ENCODE results near the gene HRCT1.
"Not testable (repeated sequence)": the region's sequence is repeated elsewhere in the genome, so short reads cannot be mapped to it uniquely, and the experiment has no call there.

HRCT1 gene

GRCh38 chr9:35897376-35898099, 8.5 kb upstream of the HRCT1 start:
- not testable (repeated sequence) for H3K9me3 ChIP-seq (replicated peaks; ENCODE audit: low read length)

GRCh38 chr9:35898337-35898736, 7.7 kb upstream of the HRCT1 start:
- Histone ChIP-seq H3K4me1 (ENCODE audit: control insufficient read depth, insufficient read depth, low read length) (no peaks in the 10 kb centered on the region), H3K9ac (ENCODE audit: low read depth, low read length) (no peak overlapping the region), H3K4me2 (ENCODE audit: low read length) (no peak overlapping the region), H3K9me3 (replicated peaks; ENCODE audit: low read length) (no peaks in the 10 kb centered on the region), H3K27me3 (ENCODE audit: control insufficient read depth, insufficient read depth, low read length) (peaks cover 9% of the 10 kb centered on the region), H3K36me3 (ENCODE audit: insufficient read depth, low read length) (no peaks in the 10 kb centered on the region), H3K4me3 (ENCODE audit: low read length) (no peak overlapping the region)

More at GRCh38 chr9:35897376-35898099, 8.5 kb upstream of the HRCT1 start:
- H3K27me3 ChIP-seq (ENCODE audit: control insufficient read depth, insufficient read depth, low read length): peaks cover 12% of the 10 kb centered on the region
- H3K36me3 ChIP-seq (ENCODE audit: insufficient read depth, low read length); H3K4me2 ChIP-seq (ENCODE audit: low read length); H3K4me1 ChIP-seq (ENCODE audit: control insufficient read depth, insufficient read depth, low read length); H3K4me3 ChIP-seq (ENCODE audit: low read length); H3K9ac ChIP-seq (ENCODE audit: low read depth, low read length): not testable (repeated sequence)

- H3K9me3 ChIP-seq (replicated peaks; ENCODE audit: low read length): no peaks in the 10 kb centered on the region
- peaks cover under 1% of the 10 kb centered on the region for H3K4me1 ChIP-seq (ENCODE audit: control insufficient read depth, insufficient read depth, low read length)
- no peak overlapping the region for H3K9ac ChIP-seq (ENCODE audit: low read depth, low read length)
- no peak overlapping the region for H3K4me3 ChIP-seq (ENCODE audit: low read length)
- H3K27me3 ChIP-seq (ENCODE audit: control insufficient read depth, insufficient read depth, low read length): peaks cover 3% of the 10 kb centered on the region
- H3K4me2 ChIP-seq (ENCODE audit: low read length): no peak overlapping the region
- no peaks in the 10 kb centered on the region for H3K36me3 ChIP-seq (ENCODE audit: insufficient read depth, low read length)
Observed at GRCh38 chr9:35899021-35899420, 7.0 kb upstream of the HRCT1 start.

- H3K27me3 ChIP-seq (ENCODE audit: control insufficient read depth, insufficient read depth, low read length): no peaks in the 10 kb centered on the region
- peaks cover 40% of the 10 kb centered on the region for H3K4me1 ChIP-seq (ENCODE audit: control insufficient read depth, insufficient read depth, low read length)
- no peaks in the 10 kb centered on the region for H3K36me3 ChIP-seq (ENCODE audit: insufficient read depth, low read length)
- H3K9me3 ChIP-seq (replicated peaks; ENCODE audit: low read length): no peaks in the 10 kb centered on the region
- H3K9ac ChIP-seq (ENCODE audit: low read depth, low read length): no peak overlapping the region
- H3K4me2 ChIP-seq (ENCODE audit: low read length): no peak overlapping the region
- no peak overlapping the region for H3K4me3 ChIP-seq (ENCODE audit: low read length)
Observed at GRCh38 chr9:35903049-35903448, 3.0 kb upstream of the HRCT1 start.

GRCh38 chr9:35904338-35904737, 1.7 kb upstream of the HRCT1 start:
- Histone ChIP-seq H3K9ac (ENCODE audit: low read depth, low read length) (no peak overlapping the region), H3K9me3 (replicated peaks; ENCODE audit: low read length) (no peaks in the 10 kb centered on the region), H3K4me1 (ENCODE audit: control insufficient read depth, insufficient read depth, low read length) (peaks cover 53% of the 10 kb centered on the region), H3K4me2 (ENCODE audit: low read length) (no peak overlapping the region), H3K27me3 (ENCODE audit: control insufficient read depth, insufficient read depth, low read length) (no peaks in the 10 kb centered on the region), H3K4me3 (ENCODE audit: low read length) (no peak overlapping the region), H3K36me3 (ENCODE audit: insufficient read depth, low read length) (no peaks in the 10 kb centered on the region)

GRCh38 chr9:35905051-35905781, 786 bp upstream of the HRCT1 start:
- peaks cover 62% of the 10 kb centered on the region for H3K4me1 ChIP-seq (ENCODE audit: control insufficient read depth, insufficient read depth, low read length)
- H3K27me3 ChIP-seq (ENCODE audit: control insufficient read depth, insufficient read depth, low read length): no peaks in the 10 kb centered on the region
- peak overlapping the region; percentile 3 for H3K4me3 ChIP-seq (ENCODE audit: low read length)
- no peaks in the 10 kb centered on the region for H3K9me3 ChIP-seq (replicated peaks; ENCODE audit: low read length)
- peak overlapping the region; percentile 92 for H3K9ac ChIP-seq (ENCODE audit: low read depth, low read length)
- peak overlapping the region; percentile 84 for H3K4me2 ChIP-seq (ENCODE audit: low read length)
- no peaks in the 10 kb centered on the region for H3K36me3 ChIP-seq (ENCODE audit: insufficient read depth, low read length)

- Histone ChIP-seq H3K9me3 (replicated peaks; ENCODE audit: low read length) (no peaks in the 10 kb centered on the region), H3K4me1 (ENCODE audit: control insufficient read depth, insufficient read depth, low read length) (peaks cover 77% of the 10 kb centered on the region), H3K36me3 (ENCODE audit: insufficient read depth, low read length) (no peaks in the 10 kb centered on the region), H3K27me3 (ENCODE audit: control insufficient read depth, insufficient read depth, low read length) (no peaks in the 10 kb centered on the region), H3K4me3 (ENCODE audit: low read length) (peak overlapping the region; percentile 60), H3K9ac (ENCODE audit: low read depth, low read length) (peak overlapping the region; percentile 92), H3K4me2 (ENCODE audit: low read length) (peak overlapping the region; percentile 84)
Observed at GRCh38 chr9:35906923-35907699, 1.1 kb downstream of the HRCT1 start.

GRCh38 chr9:35907711-35908503, 1.9 kb downstream of the HRCT1 start:
- peaks cover 77% of the 10 kb centered on the region for H3K4me1 ChIP-seq (ENCODE audit: control insufficient read depth, insufficient read depth, low read length)
- H3K9me3 ChIP-seq (replicated peaks; ENCODE audit: low read length): no peaks in the 10 kb centered on the region
- H3K4me2 ChIP-seq (ENCODE audit: low read length): peak overlapping the region; percentile 84
- H3K9ac ChIP-seq (ENCODE audit: low read depth, low read length): peak overlapping the region; percentile 92
- H3K4me3 ChIP-seq (ENCODE audit: low read length): peak overlapping the region; percentile 60
- H3K36me3 ChIP-seq (ENCODE audit: insufficient read depth, low read length): no peaks in the 10 kb centered on the region
- no peaks in the 10 kb centered on the region for H3K27me3 ChIP-seq (ENCODE audit: control insufficient read depth, insufficient read depth, low read length)

- no peaks in the 10 kb centered on the region for H3K27me3 ChIP-seq (ENCODE audit: control insufficient read depth, insufficient read depth, low read length)
- peak overlapping the region; percentile 84 for H3K4me2 ChIP-seq (ENCODE audit: low read length)
- no peaks in the 10 kb centered on the region for H3K36me3 ChIP-seq (ENCODE audit: insufficient read depth, low read length)
- H3K9me3 ChIP-seq (replicated peaks; ENCODE audit: low read length): no peaks in the 10 kb centered on the region
- H3K4me3 ChIP-seq (ENCODE audit: low read length): peak overlapping the region; percentile 60
- peaks cover 77% of the 10 kb centered on the region for H3K4me1 ChIP-seq (ENCODE audit: control insufficient read depth, insufficient read depth, low read length)
- peak overlapping the region; percentile 92 for H3K9ac ChIP-seq (ENCODE audit: low read depth, low read length)
Observed at GRCh38 chr9:35908504-35909125, 2.6 kb downstream of the HRCT1 start.

- Histone ChIP-seq H3K9me3 (replicated peaks; ENCODE audit: low read length) (no peaks in the 10 kb centered on the region), H3K9ac (ENCODE audit: low read depth, low read length) (peak within 1 kb of the TSS; percentile 92), H3K4me1 (ENCODE audit: control insufficient read depth, insufficient read depth, low read length) (peaks cover 76% of the 10 kb centered on the region), H3K27me3 (ENCODE audit: control insufficient read depth, insufficient read depth, low read length) (no peaks in the 10 kb centered on the region), H3K4me2 (ENCODE audit: low read length) (peak within 1 kb of the TSS; percentile 84), H3K36me3 (ENCODE audit: insufficient read depth, low read length) (no peaks in the 10 kb centered on the region), H3K4me3 (ENCODE audit: low read length) (peak within 1 kb of the TSS; percentile 60)
Observed at GRCh38 chr9:35909274-35909673, 3.3 kb downstream of the HRCT1 start, which contains the start of gene SPAAR. Gene SPAAR (plus strand): TSS chr9:35909490. CDS start chr9:35910464, 974 bp downstream.
